OCI-LY1 (cell line): ENCODE data around the gene SFSWAP.

Source experiments
- H2AFZ ChIP-seq: fragments of 200-600 bp; sonication (generic), shearing (Covaris generic); 2 replicates; pipeline ENCODE4 v1.6.0; 2014; ENCODE audit warnings: antibody characterized with exemption, mild to moderate bottlenecking, low read length
- H3F3A ChIP-seq: fragments of 200-600 bp; sonication (generic), shearing (Covaris generic); 2 replicates; pipeline ENCODE4 v1.6.0; 2014; ENCODE audit warnings: mild to moderate bottlenecking, antibody characterized with exemption, low read length, moderate library complexity; ENCODE audit not compliant: insufficient read depth
- H3K27ac ChIP-seq: fragments of 200-600 bp; sonication (generic); 2 replicates; pipeline ENCODE4 v1.5.1; 2014; ENCODE audit warnings: low read length, mixed run types, mild to moderate bottlenecking, low read depth; ENCODE audit not compliant: poor library complexity, severe bottlenecking
- H3K27me3 ChIP-seq: fragments of 200-600 bp; sonication (generic); 2 replicates; pipeline ENCODE4 v1.6.0; 2014; ENCODE audit warnings: antibody characterized with exemption, mild to moderate bottlenecking, low read length, moderate library complexity; ENCODE audit not compliant: insufficient read depth
- H3K36me3 ChIP-seq: fragments of 200-600 bp; sonication (generic); 2 replicates; pipeline ENCODE4 v1.6.1; 2014; ENCODE audit warnings: mild to moderate bottlenecking, antibody characterized with exemption, low read length, moderate library complexity, mixed read lengths; ENCODE audit not compliant: insufficient read depth
- H3K4me1 ChIP-seq: fragments of 200-600 bp; sonication (generic); 2 replicates; pipeline ENCODE4 v1.5.1; 2014; ENCODE audit warnings: mild to moderate bottlenecking, low read length, moderate library complexity; ENCODE audit not compliant: insufficient read depth, severe bottlenecking
- H3K4me2 ChIP-seq: fragments of 200-600 bp; sonication (generic), shearing (Covaris generic); 2 replicates; pipeline ENCODE4 v1.6.1; 2014; ENCODE audit warnings: low read length
- H3K4me3 ChIP-seq: fragments of 200-600 bp; sonication (generic); 2 replicates; pipeline ENCODE4 v1.5.1; 2014; ENCODE audit warnings: low read length, low read depth, mild to moderate bottlenecking, mixed read lengths; ENCODE audit not compliant: poor library complexity, severe bottlenecking
- H3K79me2 ChIP-seq: fragments of 200-600 bp; shearing (Covaris generic); 2 replicates; pipeline ENCODE4 v1.6.1; 2016; ENCODE audit warnings: mixed run types, low read length, mixed read lengths; ENCODE audit not compliant: insufficient read depth
- H3K9ac ChIP-seq: fragments of 200-600 bp; sonication (generic), shearing (Covaris generic); 2 replicates; pipeline ENCODE4 v1.6.1; 2014; ENCODE audit warnings: mild to moderate bottlenecking, low read length, mixed read lengths
- H3K9me2 ChIP-seq: fragments of 200-600 bp; sonication (generic), shearing (Covaris generic); 2 replicates; pipeline ENCODE4 v1.6.1; 2014; ENCODE audit warnings: low read depth, mild to moderate bottlenecking, low read length, mixed read lengths
- H3K9me3 ChIP-seq: fragments of 200-600 bp; shearing (Covaris generic); 2 replicates; pipeline ENCODE4 v1.6.1; 2014; ENCODE audit warnings: low read length, mixed read lengths
- H4K20me1 ChIP-seq: fragments of 200-600 bp; sonication (generic), shearing (Covaris generic); 2 replicates; pipeline ENCODE4 v1.6.0; 2016; ENCODE audit warnings: mild to moderate bottlenecking, low read length; ENCODE audit not compliant: insufficient read depth
- EZH2 ChIP-seq: fragments of 200-600 bp; sonication (generic), shearing (Covaris generic); IDR thresholded peaks from 2 replicates; pipeline ENCODE4 v1.8.0; 2017; ENCODE audit warnings: borderline replicate concordance, mixed run types, mild to moderate bottlenecking, antibody characterized with exemption, low read length, moderate library complexity, mixed read lengths
- TF ChIP-seq, protein P1 (sequence below): fragments of 200-600 bp; sonication (generic), shearing (Covaris generic); IDR thresholded peaks from 2 replicates; pipeline ENCODE4 v1.5.1; 2017; ENCODE audit warnings: mild to moderate bottlenecking, antibody characterized with exemption, low read length, moderate library complexity, mixed read lengths

Gene SFSWAP

DNA sequence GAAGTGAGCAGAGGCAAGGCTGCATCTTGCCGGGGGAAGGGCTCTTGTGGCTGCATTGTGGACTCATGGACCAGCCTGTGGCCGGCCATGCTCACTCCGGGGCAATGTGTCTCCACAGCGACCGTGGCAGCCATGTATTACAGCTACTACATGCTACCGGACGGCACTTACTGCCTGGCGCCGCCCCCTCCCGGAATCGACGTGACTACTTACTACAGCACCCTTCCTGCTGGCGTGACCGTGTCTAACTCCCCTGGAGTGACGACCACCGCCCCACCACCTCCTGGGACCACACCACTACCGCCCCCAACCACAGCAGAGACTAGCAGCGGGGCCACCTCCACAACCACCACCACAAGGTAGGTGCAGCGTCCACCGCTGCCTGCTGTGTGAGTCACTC, 42.1 kb downstream of the SFSWAP start:
- no peaks in the 10 kb centered on the region for H3F3A ChIP-seq
- H3K27me3 ChIP-seq, result no peaks in the 10 kb centered on the region
- H3K79me2 ChIP-seq, result no peaks in the 10 kb centered on the region
- H4K20me1 ChIP-seq, result no peaks in the 10 kb centered on the region
- peaks cover 92% of the 10 kb centered on the region for H3K36me3 ChIP-seq
- no peaks in the 10 kb centered on the region for H3K9me2 ChIP-seq
- H3K4me3 ChIP-seq, result no peak overlapping the region
- H3K9me3 ChIP-seq, result no peaks in the 10 kb centered on the region
- H2AFZ ChIP-seq, result no peak overlapping the region
- no peaks in the 10 kb centered on the region for H3K4me1 ChIP-seq
- no peak overlapping the region for H3K4me2 ChIP-seq
- no peak for TF ChIP-seq EZH2
- TF ChIP-seq, protein P1, sequence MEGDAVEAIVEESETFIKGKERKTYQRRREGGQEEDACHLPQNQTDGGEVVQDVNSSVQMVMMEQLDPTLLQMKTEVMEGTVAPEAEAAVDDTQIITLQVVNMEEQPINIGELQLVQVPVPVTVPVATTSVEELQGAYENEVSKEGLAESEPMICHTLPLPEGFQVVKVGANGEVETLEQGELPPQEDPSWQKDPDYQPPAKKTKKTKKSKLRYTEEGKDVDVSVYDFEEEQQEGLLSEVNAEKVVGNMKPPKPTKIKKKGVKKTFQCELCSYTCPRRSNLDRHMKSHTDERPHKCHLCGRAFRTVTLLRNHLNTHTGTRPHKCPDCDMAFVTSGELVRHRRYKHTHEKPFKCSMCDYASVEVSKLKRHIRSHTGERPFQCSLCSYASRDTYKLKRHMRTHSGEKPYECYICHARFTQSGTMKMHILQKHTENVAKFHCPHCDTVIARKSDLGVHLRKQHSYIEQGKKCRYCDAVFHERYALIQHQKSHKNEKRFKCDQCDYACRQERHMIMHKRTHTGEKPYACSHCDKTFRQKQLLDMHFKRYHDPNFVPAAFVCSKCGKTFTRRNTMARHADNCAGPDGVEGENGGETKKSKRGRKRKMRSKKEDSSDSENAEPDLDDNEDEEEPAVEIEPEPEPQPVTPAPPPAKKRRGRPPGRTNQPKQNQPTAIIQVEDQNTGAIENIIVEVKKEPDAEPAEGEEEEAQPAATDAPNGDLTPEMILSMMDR, result no peak
- H3K9ac ChIP-seq, result no peak overlapping the region
- H3K27ac ChIP-seq, result no peak overlapping the region

DNA sequence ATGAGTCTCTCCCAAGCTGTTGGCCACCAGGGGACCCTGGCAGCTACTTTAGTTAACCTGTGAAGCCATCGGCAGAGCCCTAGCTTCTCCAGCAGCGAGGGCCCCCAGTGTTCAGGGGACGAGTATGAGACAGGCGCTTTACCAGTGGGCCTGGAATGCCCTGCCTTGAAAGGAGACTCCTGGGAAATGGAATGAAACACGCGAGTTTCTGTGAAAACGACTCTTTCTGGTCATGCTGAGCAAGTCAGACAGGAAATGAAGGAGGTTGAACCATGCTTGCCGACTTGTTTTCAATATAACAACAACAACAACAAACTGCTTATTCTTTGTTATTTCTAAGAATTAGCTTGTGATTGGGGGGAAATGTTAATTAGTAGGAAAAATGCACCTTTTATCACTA, 42.9 kb downstream of the SFSWAP start:
- H3K4me2 ChIP-seq, result no peak overlapping the region
- no peaks in the 10 kb centered on the region for H3F3A ChIP-seq
- no peak overlapping the region for H2AFZ ChIP-seq
- no peak overlapping the region for H3K4me3 ChIP-seq
- H3K4me1 ChIP-seq, result no peaks in the 10 kb centered on the region
- H3K27me3 ChIP-seq, result no peaks in the 10 kb centered on the region
- no peak for TF ChIP-seq EZH2
- TF ChIP-seq, protein P1, result no peak
- H3K79me2 ChIP-seq, result no peaks in the 10 kb centered on the region
- H3K9ac ChIP-seq, result no peak overlapping the region
- no peak overlapping the region for H3K27ac ChIP-seq
- no peaks in the 10 kb centered on the region for H3K9me3 ChIP-seq
- H4K20me1 ChIP-seq, result no peaks in the 10 kb centered on the region
- H3K9me2 ChIP-seq, result no peaks in the 10 kb centered on the region
- peaks cover 94% of the 10 kb centered on the region for H3K36me3 ChIP-seq

DNA sequence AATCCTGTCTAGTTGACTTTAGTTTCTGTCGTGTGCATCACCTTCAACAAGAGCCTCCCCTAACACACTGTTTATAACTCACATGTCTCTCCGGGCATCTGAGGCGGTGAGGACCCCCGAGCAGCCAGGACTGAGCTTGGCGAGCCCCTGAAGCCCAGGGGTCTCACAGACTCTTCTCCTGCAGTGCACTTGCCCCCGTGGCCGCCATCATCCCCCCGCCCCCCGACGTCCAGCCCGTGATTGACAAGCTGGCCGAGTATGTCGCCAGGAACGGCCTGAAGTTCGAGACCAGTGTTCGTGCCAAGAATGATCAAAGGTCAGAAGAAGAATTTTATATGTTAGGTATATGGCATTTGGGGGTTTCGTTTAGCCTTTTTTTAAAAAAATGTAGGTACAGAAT, 43.3 kb downstream of the SFSWAP start:
- no peaks in the 10 kb centered on the region for H3F3A ChIP-seq
- no peaks in the 10 kb centered on the region for H3K9me3 ChIP-seq
- H3K4me3 ChIP-seq, result no peak overlapping the region
- no peaks in the 10 kb centered on the region for H3K79me2 ChIP-seq
- peaks cover 93% of the 10 kb centered on the region for H3K36me3 ChIP-seq
- no peaks in the 10 kb centered on the region for H3K4me1 ChIP-seq
- TF ChIP-seq, protein P1, result no peak
- no peak for TF ChIP-seq EZH2
- no peak overlapping the region for H3K27ac ChIP-seq
- no peaks in the 10 kb centered on the region for H4K20me1 ChIP-seq
- H3K4me2 ChIP-seq, result no peak overlapping the region
- no peak overlapping the region for H2AFZ ChIP-seq
- no peaks in the 10 kb centered on the region for H3K9me2 ChIP-seq
- no peak overlapping the region for H3K9ac ChIP-seq
- H3K27me3 ChIP-seq, result no peaks in the 10 kb centered on the region
